SU-DHL-6 (cell line): ENCODE measurements around the gene KANSL3.

Source experiments
- CTCF ChIP-seq: fragments of 200-600 bp; sonication (generic); IDR thresholded peaks from one replicate; pipeline ENCODE4 v1.5.1; 2017; ENCODE audit warnings: antibody characterized with exemption, mild to moderate bottlenecking, low read length, moderate library complexity; ENCODE audit not compliant: insufficient read depth, poor library complexity, severe bottlenecking
- EZH2phosphoT487 ChIP-seq: fragments of 200-600 bp; sonication (generic), shearing (Covaris generic); conservative IDR thresholded peaks from 2 replicates; pipeline ENCODE4 v1.6.1; 2018; ENCODE audit warnings: mild to moderate bottlenecking, antibody characterized with exemption, low read length, moderate library complexity, mixed read lengths

GRCh38 chr2:96665083-96665569, 27.0 kb upstream of the KANSL3 start:
- TF ChIP-seq CTCF (no peak), EZH2phosphoT487 (no peak)
